Esophagus (tissue), 2 donors: ENCODE data around the gene PRRC2B. TPM values are rescaled to one million over a fixed set of nuclear protein-coding genes. Genes with fewer than 3 reads are reported as not detected.

Source experiments
- H3K27ac ChIP-seq, 2 donors: one replicate each; pipeline ENCODE4 v1.5.1; 2013; ENCODE audit warnings: low read depth in 2 of 2, mild to moderate bottlenecking in 2 of 2, inconsistent platforms in 1 of 2, low read length in 1 of 2, moderate library complexity in 1 of 2
- H3K27me3 ChIP-seq, 2 donors: one replicate each; pipeline ENCODE4 v1.6.1; 2013; ENCODE audit warnings: low read length in 2 of 2, control low read depth in 1 of 2, mild to moderate bottlenecking in 1 of 2; ENCODE audit not compliant: insufficient read depth in 2 of 2, control insufficient read depth in 1 of 2
- H3K36me3 ChIP-seq, 2 donors: one replicate each; pipeline ENCODE4 v1.6.1; 2013; ENCODE audit warnings: low read length in 1 of 2; ENCODE audit not compliant: control insufficient read depth in 2 of 2, insufficient read depth in 2 of 2
- H3K4me1 ChIP-seq, 2 donors: one replicate each; pipeline ENCODE4 v1.6.1; 2013; ENCODE audit warnings: low read length in 1 of 2; ENCODE audit not compliant: control insufficient read depth in 2 of 2, insufficient read depth in 2 of 2
- H3K4me3 ChIP-seq, 2 donors: one replicate each; pipeline ENCODE4 v1.5.1; 2013; ENCODE audit warnings: low read length in 2 of 2, mild to moderate bottlenecking in 2 of 2, low read depth in 1 of 2, moderate library complexity in 1 of 2
- H3K9me3 ChIP-seq, 2 donors: one replicate each; pipeline ENCODE4 v1.6.1; 2013; ENCODE audit warnings: mild to moderate bottlenecking in 2 of 2, low read depth in 1 of 2, low read length in 1 of 2, moderate library complexity in 1 of 2; ENCODE audit not compliant: control insufficient read depth in 2 of 2, insufficient read depth in 1 of 2
- WGBS, 2 donors: extraction: QIAGEN DNeasy Blood & Tissue Kit; methylation state at CpG; one replicate each; pipeline ENCODE4 v1.1.7; 2013; 5-methylcytosine and 5-hydroxymethylcytosine counted together
- polyA plus RNA-seq, 2 donors: library from polyadenylated mRNA; stranded (reverse); fragments of 200-250 nt; gene quantifications; one replicate each; pipeline ENCODE4 v1.2.3, GENCODE V29; 2013
- donor health status: healthy with polysubstance abuse.
- donor health status: Bipolar disorder and iron deficiency.

Gene PRRC2B
- polyA plus RNA-seq, 2 donors: 26.8 to 60.0 TPM

DNA sequence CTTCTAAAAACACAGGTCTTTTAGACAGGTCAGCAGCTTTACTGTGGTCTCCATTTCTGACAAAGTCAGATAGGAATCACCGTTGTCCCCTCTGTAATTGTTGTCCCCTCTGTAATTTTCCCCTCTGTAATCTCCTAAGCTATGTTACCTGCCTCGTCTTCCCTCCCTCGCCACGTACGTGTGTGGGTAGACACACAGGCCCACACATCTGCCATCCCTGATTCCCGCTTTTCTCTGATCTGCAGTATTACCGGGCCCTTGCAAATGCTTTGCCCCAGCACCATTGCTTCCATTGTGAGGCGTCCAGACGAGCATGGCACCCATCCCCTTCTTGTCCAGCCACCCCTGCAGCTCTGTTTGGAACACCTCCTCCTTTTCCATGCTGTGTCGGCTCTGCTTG lies 63.9 kb downstream of the PRRC2B start:
- H3K9me3 ChIP-seq: no peaks in the 10 kb centered on the region
- no peak overlapping the region for H3K4me3 ChIP-seq
- WGBS, 2 donors: 90% methylated on average over 10 of the region's 10 CpGs
- no peak overlapping the region for H3K27ac ChIP-seq
- H3K4me1 ChIP-seq: no peaks in the 10 kb centered on the region
- no peaks in the 10 kb centered on the region for H3K27me3 ChIP-seq
- H3K36me3 ChIP-seq: peaks cover 30 to 33% of the 10 kb centered on the region in 2 donors

DNA sequence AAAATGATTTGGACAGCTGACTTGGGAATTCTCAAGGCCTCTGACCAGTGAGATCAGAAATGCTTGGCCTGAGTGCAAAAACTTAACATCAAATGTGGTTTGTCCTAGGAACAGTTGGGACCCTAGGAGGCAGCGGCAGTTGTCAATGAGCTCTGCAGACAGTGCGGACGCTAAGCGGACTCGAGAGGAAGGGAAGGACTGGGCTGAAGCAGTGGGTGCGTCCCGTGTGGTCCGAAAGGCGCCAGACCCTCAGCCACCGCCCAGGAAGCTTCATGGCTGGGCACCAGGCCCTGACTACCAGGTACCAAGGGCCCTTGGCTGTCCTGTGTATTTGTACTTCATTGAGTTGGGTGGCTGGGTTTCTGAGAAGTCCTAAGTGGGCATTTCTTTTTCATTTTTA lies 65.2 kb downstream of the PRRC2B start:
- H3K27me3 ChIP-seq: no peaks in the 10 kb centered on the region
- H3K27ac ChIP-seq: no peak overlapping the region
- no peaks in the 10 kb centered on the region for H3K4me1 ChIP-seq
- 92 to 95% methylated on average over 10 of the region's 10 CpGs for WGBS, 2 donors
- H3K36me3 ChIP-seq: peaks cover 30 to 33% of the 10 kb centered on the region in 2 donors
- H3K9me3 ChIP-seq: no peaks in the 10 kb centered on the region
- no peak overlapping the region for H3K4me3 ChIP-seq

DNA sequence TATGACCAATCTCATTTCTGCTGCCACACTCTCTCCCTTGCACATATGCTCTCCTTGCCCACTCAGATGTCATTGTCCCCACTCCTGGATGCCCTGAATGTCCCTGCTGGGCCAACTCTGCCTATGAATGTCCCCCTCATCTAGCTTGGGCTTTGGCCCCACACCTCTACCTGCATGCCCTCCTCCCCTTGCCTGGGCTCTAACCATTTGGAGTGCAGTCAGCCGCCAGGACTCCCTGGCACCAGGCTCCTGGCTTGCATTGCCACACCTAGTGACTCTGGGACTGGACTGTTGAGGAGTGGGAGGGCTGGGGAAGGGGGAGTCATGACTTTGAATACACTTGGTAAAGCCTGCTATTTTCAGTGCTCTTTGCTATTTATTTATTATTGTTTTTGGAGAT lies 67.3 kb downstream of the PRRC2B start:
- Histone ChIP-seq H3K4me3 (no peak overlapping the region), H3K36me3 (peaks cover 37 to 40% of the 10 kb centered on the region in 2 donors), H3K4me1 (no peaks in the 10 kb centered on the region), H3K27me3 (no peaks in the 10 kb centered on the region), H3K27ac (no peak overlapping the region), H3K9me3 (no peaks in the 10 kb centered on the region)
- WGBS, 2 donors: 96 to 100% methylated on average over 1 of the region's 1 CpG

DNA sequence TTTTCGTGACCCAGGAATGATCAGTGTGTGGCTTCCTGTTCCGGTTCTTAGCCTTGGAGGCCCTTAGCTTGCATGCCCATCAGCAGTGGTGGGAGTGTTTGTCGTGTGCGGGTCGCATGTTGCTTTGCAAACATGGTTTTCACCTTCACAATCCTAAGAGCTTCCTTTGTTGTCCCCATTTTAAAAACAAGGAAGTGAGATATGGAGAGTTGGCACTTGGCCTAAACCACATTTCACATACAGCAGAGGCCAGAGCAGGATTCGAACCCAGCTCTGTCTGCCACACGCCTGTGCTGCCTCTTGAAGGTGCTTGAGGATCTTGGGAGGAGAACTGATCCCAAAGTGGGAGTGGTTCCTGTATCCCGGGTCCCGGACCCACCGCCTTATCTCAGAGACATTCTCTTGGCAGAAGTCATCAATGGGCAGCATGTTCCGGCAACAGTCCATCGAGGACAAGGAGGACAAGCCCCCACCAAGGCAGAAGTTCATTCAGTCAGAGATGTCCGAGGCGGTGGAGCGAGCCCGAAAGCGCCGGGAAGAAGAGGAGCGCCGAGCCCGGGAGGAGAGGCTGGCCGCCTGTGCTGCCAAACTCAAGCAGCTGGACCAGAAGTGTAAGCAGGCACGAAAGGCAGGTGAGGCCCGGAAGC lies 70.6 kb downstream of the PRRC2B start:
- Histone ChIP-seq H3K27me3 (no peaks in the 10 kb centered on the region), H3K9me3 (no peaks in the 10 kb centered on the region), H3K4me1 (no peaks in the 10 kb centered on the region), H3K36me3 (peaks cover 23 to 38% of the 10 kb centered on the region in 2 donors), H3K4me3 (no peak overlapping the region), H3K27ac (no peak overlapping the region)
- 86 to 90% methylated on average over 24 of the region's 24 CpGs for WGBS, 2 donors

DNA sequence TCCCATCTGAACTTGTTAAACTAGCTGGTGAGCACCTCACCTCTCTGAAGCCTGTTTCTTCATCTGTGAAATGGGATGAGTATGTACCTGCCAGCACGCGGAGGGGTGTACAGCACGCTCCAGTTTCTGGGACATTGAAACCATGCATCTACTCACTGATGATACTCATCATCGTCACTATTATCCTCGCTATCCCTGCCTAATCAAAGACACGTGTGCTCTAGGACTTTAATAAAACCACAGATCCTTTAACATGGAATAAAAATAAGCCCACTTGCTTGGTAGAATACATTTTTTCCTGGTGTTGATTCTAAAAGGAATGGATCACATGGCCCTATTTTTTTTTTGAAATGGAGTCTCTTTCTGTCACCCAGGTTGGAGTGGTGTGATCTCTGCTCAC lies 71.5 kb downstream of the PRRC2B start:
- Histone ChIP-seq H3K9me3 (no peaks in the 10 kb centered on the region), H3K27ac (no peak overlapping the region), H3K36me3 (peaks cover 23 to 43% of the 10 kb centered on the region in 2 donors), H3K4me3 (no peak overlapping the region), H3K27me3 (no peaks in the 10 kb centered on the region), H3K4me1 (no peaks in the 10 kb centered on the region)
- WGBS, 2 donors: 88 to 95% methylated on average over 6 of the region's 6 CpGs

- Histone ChIP-seq H3K27ac (peak overlapping the region in 1 of 2 donors; percentile 36), H3K36me3 (peaks cover 20 to 39% of the 10 kb centered on the region in 2 donors), H3K27me3 (no peaks in the 10 kb centered on the region), H3K9me3 (no peaks in the 10 kb centered on the region), H3K4me1 (no peaks in the 10 kb centered on the region), H3K4me3 (no peak overlapping the region)
- 77 to 79% methylated on average over 13 of the region's 13 CpGs for WGBS, 2 donors
These were observed 73.5 kb downstream of the PRRC2B start for GRCh38 chr9:131467214-131467935.

GRCh38 chr9:131468031-131468430 lies 74.1 kb downstream of the PRRC2B start:
- peaks cover 20 to 39% of the 10 kb centered on the region in 2 donors for H3K36me3 ChIP-seq
- H3K27me3 ChIP-seq: no peaks in the 10 kb centered on the region
- no peak overlapping the region for H3K4me3 ChIP-seq
- H3K27ac ChIP-seq: no peak overlapping the region
- H3K4me1 ChIP-seq: no peaks in the 10 kb centered on the region
- whole genome bisulfite sequencing, 2 donors: 93 to 94% methylated on average over 4 of the region's 4 CpGs
- no peaks in the 10 kb centered on the region for H3K9me3 ChIP-seq

DNA sequence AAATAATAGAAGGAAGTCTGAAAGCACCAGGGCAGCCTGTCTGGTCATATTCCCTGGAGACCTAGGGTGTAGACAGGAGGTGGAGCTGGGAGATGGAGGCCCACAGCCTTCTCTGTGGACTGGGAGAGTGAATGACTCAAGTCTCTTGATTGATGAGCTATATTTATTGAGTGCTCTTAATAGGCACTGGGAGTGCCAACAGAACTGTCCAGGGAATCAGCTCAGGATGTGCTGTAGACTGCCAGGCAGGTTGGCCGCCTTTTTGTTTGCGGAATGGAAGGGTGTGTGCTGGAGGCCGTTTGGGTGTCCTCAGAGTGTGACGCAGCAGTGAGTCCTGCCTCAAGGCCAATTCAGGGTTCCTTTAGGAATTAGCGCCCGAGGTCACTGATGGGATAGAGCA lies 75.5 kb downstream of the PRRC2B start:
- no peak overlapping the region for H3K4me3 ChIP-seq
- no peak overlapping the region for H3K27ac ChIP-seq
- H3K27me3 ChIP-seq: no peaks in the 10 kb centered on the region
- H3K9me3 ChIP-seq: no peaks in the 10 kb centered on the region
- H3K36me3 ChIP-seq: peaks cover 24 to 47% of the 10 kb centered on the region in 2 donors
- WGBS, 2 donors: 83 to 89% methylated on average over 6 of the region's 6 CpGs
- H3K4me1 ChIP-seq: no peaks in the 10 kb centered on the region

DNA sequence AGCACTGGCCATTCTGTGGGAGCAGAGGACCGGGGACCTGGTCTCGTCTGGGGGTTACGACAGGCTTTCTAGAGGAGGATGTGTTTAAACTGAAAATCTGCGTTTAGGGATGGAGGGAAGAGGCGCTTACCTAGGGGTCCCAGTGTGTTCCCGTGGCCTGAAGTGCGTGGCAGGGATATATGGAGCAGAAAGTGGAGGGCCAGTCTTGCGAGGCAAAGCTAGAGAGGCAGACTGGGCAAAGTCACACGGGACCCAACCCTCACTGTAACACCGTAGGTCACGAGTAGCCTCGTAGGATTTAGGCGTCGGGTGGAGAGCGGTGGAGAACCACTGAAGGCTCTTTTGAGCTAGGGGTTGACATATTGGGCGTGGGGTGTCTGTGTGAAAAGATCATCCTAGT lies 76.1 kb downstream of the PRRC2B start:
- Histone ChIP-seq H3K27ac (no peak overlapping the region), H3K9me3 (no peaks in the 10 kb centered on the region), H3K27me3 (no peaks in the 10 kb centered on the region), H3K4me1 (no peaks in the 10 kb centered on the region), H3K4me3 (no peak overlapping the region), H3K36me3 (peaks cover 23 to 47% of the 10 kb centered on the region in 2 donors)
- WGBS, 2 donors: 93 to 96% methylated on average over 16 of the region's 16 CpGs

DNA sequence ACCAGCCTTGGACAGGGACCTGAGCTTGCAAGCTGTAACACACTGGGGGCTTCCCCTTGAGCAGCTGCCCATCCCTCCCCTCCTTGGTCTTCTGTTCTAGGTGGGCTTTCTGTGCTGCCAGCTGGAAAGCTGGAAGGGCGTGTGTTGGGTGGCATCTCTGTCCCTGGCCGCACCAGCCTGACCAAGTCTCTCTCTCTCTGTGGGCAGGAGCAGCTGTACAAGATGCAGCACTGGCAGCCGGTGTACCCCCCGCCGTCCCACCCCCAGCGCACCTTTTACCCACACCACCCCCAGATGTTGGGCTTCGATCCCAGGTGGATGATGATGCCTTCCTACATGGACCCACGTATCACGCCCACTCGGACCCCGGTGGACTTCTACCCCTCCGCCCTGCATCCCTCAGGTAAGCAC lies 76.7 kb downstream of the PRRC2B start:
- Histone ChIP-seq H3K4me1 (no peaks in the 10 kb centered on the region), H3K27me3 (no peaks in the 10 kb centered on the region), H3K36me3 (peaks cover 25 to 49% of the 10 kb centered on the region in 2 donors), H3K4me3 (no peak overlapping the region), H3K27ac (no peak overlapping the region), H3K9me3 (no peaks in the 10 kb centered on the region)
- WGBS, 2 donors: 98% methylated on average over 12 of the region's 12 CpGs
